ENCODE measurements around the gene EPHB2. TPM values are rescaled to one million over a fixed set of nuclear protein-coding genes. Genes with fewer than 3 reads are reported as not detected.
"Not testable (repeated sequence)": the region's sequence is repeated elsewhere in the genome, so short reads cannot be mapped to it uniquely, and the experiment has no call there.

Gene EPHB2
- total RNA-seq, 1 donor from 2014 or later = 69.4 TPM

DNA sequence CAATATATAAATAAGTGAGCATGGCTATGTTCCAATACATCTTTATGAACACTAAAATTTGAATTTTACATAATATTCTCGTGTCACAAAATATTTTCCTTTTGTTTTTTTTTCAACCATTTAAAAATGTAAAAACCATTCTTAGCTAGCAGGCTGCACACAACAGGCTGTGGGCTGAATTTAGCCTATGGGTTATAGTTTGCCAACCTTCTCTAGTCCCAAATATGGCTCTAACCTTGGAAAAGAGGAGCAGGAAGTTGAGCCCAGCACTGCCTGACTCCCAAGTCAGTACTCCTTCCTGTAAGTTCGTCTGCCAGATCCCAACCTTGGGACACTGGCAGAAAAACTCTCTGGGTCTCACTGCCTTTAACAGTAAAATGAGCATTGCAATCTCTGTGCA is 44.2 kb upstream of the EPHB2 start:
- peaks cover 35% of the 10 kb centered on the region for H3K27me3 Mint-ChIP-seq
- H3K4me3 Mint-ChIP-seq (ENCODE audit: low read depth) = no peak overlapping the region

DNA sequence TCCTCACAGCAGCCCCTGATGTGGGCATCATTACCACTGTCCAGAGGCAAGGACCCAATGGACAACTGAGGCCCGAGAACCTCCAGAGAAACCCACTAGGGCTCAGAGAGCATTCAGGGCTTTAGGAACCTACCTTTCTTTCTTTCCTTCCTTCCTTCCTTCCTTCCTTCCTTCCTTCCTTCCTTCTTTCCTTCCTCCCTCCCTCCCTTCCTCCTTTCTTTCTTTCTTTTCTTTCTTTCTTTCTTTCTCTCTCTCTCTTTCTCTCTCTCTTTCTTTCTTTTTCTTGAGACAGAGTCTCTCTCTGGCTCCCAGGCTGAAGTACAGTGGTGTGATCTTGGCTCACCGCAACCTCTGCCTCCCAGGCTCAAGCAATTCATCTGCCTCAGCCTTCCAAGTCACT is 41.8 kb upstream of the EPHB2 start:
- not testable (repeated sequence) for DNase-seq (ENCODE audit: low spot score, unreplicated experiment); H3K4me1 Mint-ChIP-seq (ENCODE audit: low read depth); H3K36me3 Mint-ChIP-seq (ENCODE audit: insufficient read depth); H3K9me3 Mint-ChIP-seq (ENCODE audit: low read depth); H3K4me3 Mint-ChIP-seq (ENCODE audit: low read depth); H3K27ac Mint-ChIP-seq
- H3K27me3 Mint-ChIP-seq = peaks cover 39% of the 10 kb centered on the region

More for the DNA sequence above, 44.2 kb upstream of the EPHB2 start:
- no peak for DNase-seq (ENCODE audit: low spot score, unreplicated experiment)
- Mint-ChIP-seq H3K36me3 (ENCODE audit: insufficient read depth) (no peaks in the 10 kb centered on the region), H3K4me1 (ENCODE audit: low read depth) (peaks cover 4% of the 10 kb centered on the region), H3K9me3 (ENCODE audit: low read depth) (no peaks in the 10 kb centered on the region), H3K27ac (no peak overlapping the region)
- TF ChIP-seq, protein P1, sequence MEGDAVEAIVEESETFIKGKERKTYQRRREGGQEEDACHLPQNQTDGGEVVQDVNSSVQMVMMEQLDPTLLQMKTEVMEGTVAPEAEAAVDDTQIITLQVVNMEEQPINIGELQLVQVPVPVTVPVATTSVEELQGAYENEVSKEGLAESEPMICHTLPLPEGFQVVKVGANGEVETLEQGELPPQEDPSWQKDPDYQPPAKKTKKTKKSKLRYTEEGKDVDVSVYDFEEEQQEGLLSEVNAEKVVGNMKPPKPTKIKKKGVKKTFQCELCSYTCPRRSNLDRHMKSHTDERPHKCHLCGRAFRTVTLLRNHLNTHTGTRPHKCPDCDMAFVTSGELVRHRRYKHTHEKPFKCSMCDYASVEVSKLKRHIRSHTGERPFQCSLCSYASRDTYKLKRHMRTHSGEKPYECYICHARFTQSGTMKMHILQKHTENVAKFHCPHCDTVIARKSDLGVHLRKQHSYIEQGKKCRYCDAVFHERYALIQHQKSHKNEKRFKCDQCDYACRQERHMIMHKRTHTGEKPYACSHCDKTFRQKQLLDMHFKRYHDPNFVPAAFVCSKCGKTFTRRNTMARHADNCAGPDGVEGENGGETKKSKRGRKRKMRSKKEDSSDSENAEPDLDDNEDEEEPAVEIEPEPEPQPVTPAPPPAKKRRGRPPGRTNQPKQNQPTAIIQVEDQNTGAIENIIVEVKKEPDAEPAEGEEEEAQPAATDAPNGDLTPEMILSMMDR (IDR thresholded peaks at IDR 0.05; ENCODE audit: unreplicated experiment) = no peak

- peaks cover 6% of the 10 kb centered on the region for H3K4me1 Mint-ChIP-seq (ENCODE audit: low read depth)
- H3K9me3 Mint-ChIP-seq (ENCODE audit: low read depth) = no peaks in the 10 kb centered on the region
- H3K4me3 Mint-ChIP-seq (ENCODE audit: low read depth) = no peak overlapping the region
- peaks cover 49% of the 10 kb centered on the region for H3K27me3 Mint-ChIP-seq
- DNase-seq (ENCODE audit: low spot score, unreplicated experiment) = no peak
- no peaks in the 10 kb centered on the region for H3K36me3 Mint-ChIP-seq (ENCODE audit: insufficient read depth)
- TF ChIP-seq, protein P1 (IDR thresholded peaks at IDR 0.05; ENCODE audit: unreplicated experiment) = no peak
- H3K27ac Mint-ChIP-seq = no peak overlapping the region
Observed at GRCh38 chr1:22670352-22670975, 40.2 kb upstream of the EPHB2 start.

DNA sequence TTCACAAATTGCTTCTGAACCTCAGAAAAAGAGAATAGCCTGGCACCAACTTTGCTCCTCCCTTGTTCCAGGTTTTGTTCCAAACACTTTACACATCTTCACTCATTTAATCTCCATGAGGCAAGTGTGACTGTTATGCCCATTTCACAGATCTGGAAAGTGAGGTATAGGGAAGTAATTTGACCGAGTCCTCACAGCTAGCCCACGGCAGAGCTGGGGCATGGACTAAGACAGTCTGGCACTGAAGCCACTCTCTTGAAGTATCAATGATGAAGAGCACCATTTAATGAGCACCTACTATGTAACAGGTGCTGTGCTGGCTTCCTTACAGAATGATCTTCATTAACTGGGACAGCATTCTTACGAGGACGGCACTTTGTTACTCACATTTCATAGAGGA is 38.6 kb upstream of the EPHB2 start:
- peaks cover 6% of the 10 kb centered on the region for H3K4me1 Mint-ChIP-seq (ENCODE audit: low read depth)
- no peak overlapping the region for H3K4me3 Mint-ChIP-seq (ENCODE audit: low read depth)
- H3K27ac Mint-ChIP-seq = no peak overlapping the region
- TF ChIP-seq, protein P1 (IDR thresholded peaks at IDR 0.05; ENCODE audit: unreplicated experiment) = no peak
- no peak for DNase-seq (ENCODE audit: low spot score, unreplicated experiment)
- no peaks in the 10 kb centered on the region for H3K36me3 Mint-ChIP-seq (ENCODE audit: insufficient read depth)
- H3K27me3 Mint-ChIP-seq = peaks cover 49% of the 10 kb centered on the region
- H3K9me3 Mint-ChIP-seq (ENCODE audit: low read depth) = no peaks in the 10 kb centered on the region

- H3K4me3 Mint-ChIP-seq (ENCODE audit: low read depth) = no peak overlapping the region
- H3K36me3 Mint-ChIP-seq (ENCODE audit: insufficient read depth) = no peaks in the 10 kb centered on the region
- no peak for DNase-seq (ENCODE audit: low spot score, unreplicated experiment)
- H3K4me1 Mint-ChIP-seq (ENCODE audit: low read depth) = peaks cover 6% of the 10 kb centered on the region
- peaks cover 34% of the 10 kb centered on the region for H3K27me3 Mint-ChIP-seq
- TF ChIP-seq, protein P1 (IDR thresholded peaks at IDR 0.05; ENCODE audit: unreplicated experiment) = peak; percentile 88
- H3K27ac Mint-ChIP-seq = peak overlapping the region; percentile 30
- no peaks in the 10 kb centered on the region for H3K9me3 Mint-ChIP-seq (ENCODE audit: low read depth)
Observed at GRCh38 chr1:22673486-22674409, 36.9 kb upstream of the EPHB2 start.
